GM12878 (cell line): ENCODE results near the gene SLC12A1. TPM values are rescaled to one million over a fixed set of nuclear protein-coding genes. Genes with fewer than 3 reads are reported as not detected.

Experiments used
- ATAC-seq: fragments of 200-7000 bp; cut with Tn5 transposase; 3 replicates; pipeline ENCODE4 v1.9.1; 2020; ENCODE audit warnings: mild to moderate bottlenecking, moderate library complexity
- BruUV-seq: library from RNA; stranded (reverse); fragments of 400-500 nt; replicated peaks from 2 replicates; lab custom pipeline; 2021; lab: Mats Ljungman, UMichigan
- CTCF ChIA-PET: fragments of 300-600 bp; sonication (Branson Sonifier 250); formaldehyde crosslinking; extraction: SDS; loops from one replicate; lab custom pipeline; 2021; ENCODE audit warnings: inconsistent platforms; lab: Yijun Ruan, JAX
- POLR2A ChIA-PET: fragments of 350-600 bp; formaldehyde crosslinking; extraction: SDS; loops from one replicate; lab custom pipeline; 2021; ENCODE audit warnings: inconsistent platforms; lab: Charles Lee
- RAD21 ChIA-PET: fragments of 300-600 bp; sonication (Branson Sonifier 250); formaldehyde crosslinking; loops from one replicate; lab custom pipeline; 2023; ENCODE audit warnings: antibody characterized with exemption; ENCODE audit not compliant: unreplicated experiment; lab: Charles Lee
- SMC1A ChIA-PET: fragments of 300-600 bp; sonication (Branson Sonifier 250); formaldehyde crosslinking; loops from one replicate; lab custom pipeline; 2023; ENCODE audit not compliant: unreplicated experiment, uncharacterized antibody; lab: Charles Lee
- DNase-seq: peaks from one replicate; pipeline ENCODE4 v3.0.0-alpha.2; 2011; ENCODE audit warnings: low read depth, low spot score
- FAIRE-seq: peaks from 3 replicates; lab custom pipeline; 2011; peaks lifted over from hg19 to GRCh38; lab: Jason Lieb, UNC
- H2AFZ ChIP-seq: 2 replicates; pipeline ENCODE4 v1.6.0; 2011; ENCODE audit warnings: low read depth, low read length, control low read depth; ENCODE audit not compliant: control insufficient read depth
- H3K27ac ChIP-seq: 2 replicates; pipeline ENCODE4 v1.5.1; 2011; ENCODE audit warnings: control low read depth; ENCODE audit not compliant: control insufficient read depth, insufficient read depth
- H3K27me3 ChIP-seq, 2 experiments: replicated peaks in 1 of 2; 2 replicates each; pipeline versions ENCODE4 v1.6.0 to v1.6.1; 2011; ENCODE audit warnings: low read length in 1 of 2; ENCODE audit not compliant: control insufficient read depth in 2 of 2, insufficient read depth in 2 of 2
- H3K36me3 ChIP-seq, 2 experiments: 2 replicates each; pipeline ENCODE4 v1.5.1; 2011; ENCODE audit warnings: low read length in 1 of 2; ENCODE audit not compliant: control insufficient read depth in 2 of 2, insufficient read depth in 2 of 2
- H3K4me1 ChIP-seq: 2 replicates; pipeline ENCODE4 v1.6.1; 2011; ENCODE audit warnings: mild to moderate bottlenecking, low read length, moderate library complexity, mixed read lengths; ENCODE audit not compliant: control insufficient read depth, insufficient read depth
- H3K4me2 ChIP-seq: 2 replicates; pipeline ENCODE4 v1.6.0; 2011; ENCODE audit warnings: control low read depth; ENCODE audit not compliant: control insufficient read depth, insufficient read depth
- H3K4me3 ChIP-seq: fragments of 200-600 bp; sonication (generic); 2 replicates; pipeline ENCODE4 v1.5.1; 2016
- H3K79me2 ChIP-seq: 2 replicates; pipeline ENCODE4 v1.6.0; 2011; ENCODE audit warnings: low read length; ENCODE audit not compliant: control insufficient read depth, insufficient read depth
- H3K9ac ChIP-seq: 2 replicates; pipeline ENCODE4 v1.8.0; 2011; ENCODE audit warnings: low read length, control low read depth, mixed read lengths; ENCODE audit not compliant: control insufficient read depth, insufficient read depth
- H3K9me3 ChIP-seq: replicated peaks from 3 replicates; pipeline ENCODE4 v1.5.1; 2011; ENCODE audit warnings: mild to moderate bottlenecking, low read length; ENCODE audit not compliant: control insufficient read depth, insufficient read depth
- H4K20me1 ChIP-seq: 2 replicates; pipeline ENCODE4 v1.6.0; 2011; ENCODE audit not compliant: control insufficient read depth, insufficient read depth
- BCLAF1 ChIP-seq: fragments of 450-650 bp; IDR thresholded peaks from 2 replicates; pipeline ENCODE4 v1.6.1; 2017; ENCODE audit warnings: antibody characterized with exemption, mild to moderate bottlenecking, moderate library complexity
- CEBPB ChIP-seq, 2 experiments: fragments of 150-350 bp in 1 of 2; IDR thresholded peaks; 2 replicates each; pipeline ENCODE4 v1.6.1; 2012 to 2014; ENCODE audit warnings: low read depth in 2 of 2, low read length in 2 of 2, borderline replicate concordance in 1 of 2, inconsistent platforms in 1 of 2
- CTCF ChIP-seq, 3 experiments: IDR thresholded peaks in 2 of 3; conservative IDR thresholded peaks in 1 of 3; 2 replicates each; pipeline ENCODE4 v1.5.1; 2011; ENCODE audit warnings: low read depth in 3 of 3, low read length in 3 of 3, mild to moderate bottlenecking in 3 of 3, control low read depth in 2 of 3, moderate library complexity in 2 of 3, inconsistent platforms in 1 of 3, mixed read lengths in 1 of 3; ENCODE audit not compliant: control insufficient read depth in 2 of 3, insufficient read depth in 1 of 3; ENCODE audit errors: extremely low read depth in 1 of 3
- ESRRA ChIP-seq: IDR thresholded peaks from 2 replicates; pipeline ENCODE4 v1.6.1; 2012; ENCODE audit warnings: mild to moderate bottlenecking, low read length, improper control_type of control experiment
- RBBP5 ChIP-seq: fragments of 200-600 bp; sonication (generic); conservative IDR thresholded peaks from 2 replicates; pipeline ENCODE4 v1.6.1; 2016
- SMARCA5 ChIP-seq: fragments of 450-650 bp; IDR thresholded peaks from 2 replicates; pipeline ENCODE4 v1.6.1; 2017; ENCODE audit warnings: mild to moderate bottlenecking
- ZBTB4 ChIP-seq: fragments of 450-650 bp; formaldehyde crosslinking; IDR thresholded peaks from 2 replicates; pipeline ENCODE4 v1.4.0; 2022; ENCODE audit warnings: mild to moderate bottlenecking, moderate library complexity
- ZNF217 ChIP-seq: fragments of 450-650 bp; IDR thresholded peaks from 2 replicates; pipeline ENCODE4 v1.6.1; 2017; ENCODE audit warnings: antibody characterized with exemption, mild to moderate bottlenecking
- WGBS: methylation state at CpG from one replicate; pipeline ENCODE4 v1.1.6; 2016; ENCODE audit warnings: low lambda C conversion rate; ENCODE audit not compliant: insufficient replicate concordance, insufficient coverage; ENCODE audit errors: missing lambda C conversion rate; 5-methylcytosine and 5-hydroxymethylcytosine counted together
- in situ Hi-C: fragments of 300-500 bp; cut with MboI; formaldehyde crosslinking; loops from 9 replicates; pipeline ENCODE4 v1.14.3; 2018; ENCODE audit warnings: mixed read lengths
- intact Hi-C: fragments of 100-400 bp; cut with micrococcal nuclease; formaldehyde crosslinking; loops from one replicate; pipeline ENCODE4 v1.14.2; 2022; ENCODE audit not compliant: unreplicated experiment
- polyA plus RNA-seq, 11 experiments: library from polyadenylated mRNA; depleted of rRNA in 4 of 11; unstranded in 6 of 11; stranded (reverse) in 5 of 11; fragments of >200 nt; fragmentation: Nextera tagmentation in 4 of 11; fragmentation: Illumina TruSeq in 1 of 11; extraction: Ambion mirVana in 4 of 11; extraction: Trizol in 1 of 11; gene quantifications; 1 replicate in 1 of 11; 2 replicates in 10 of 11; pipeline versions ENCODE4 v1.2.1 to v1.2.3, GENCODE V29; 2011 to 2016; ENCODE audit warnings: inconsistent platforms in 2 of 11, missing spikeins in 2 of 11, low read depth in 1 of 11
- total RNA-seq, 4 experiments: library from RNA; depleted of rRNA in 3 of 4; stranded (reverse); fragments of >200 nt in 3 of 4; fragmentation: Illumina TruSeq in 1 of 4; extraction: Trizol in 1 of 4; gene quantifications; 2 replicates each; pipeline versions ENCODE4 v1.2.1 to v1.2.3, GENCODE V29; 2013 to 2021

The SLC12A1 gene
- total and polyA plus RNA-seq, 10 of the 15 experiments (the other 5 are each of a cell fraction or from before 2014, with no cell fraction given) = under 0.01 TPM; not detected in 9

- no peak overlapping the region for H3K4me2 ChIP-seq
- SMC1A ChIA-PET = no interaction called here
- RAD21 ChIA-PET = no interaction called here
- H3K27me3 ChIP-seq = no peaks in the 10 kb centered on the region
- ATAC-seq (no peak), DNase-seq (no peak), FAIRE-seq (no peak)
- no peaks in the 10 kb centered on the region for H3K4me1 ChIP-seq
- H3K9ac ChIP-seq = no peak overlapping the region
- no peaks in the 10 kb centered on the region for H3K36me3 ChIP-seq
- POLR2A ChIA-PET = no interaction called here
- H3K27ac ChIP-seq = no peak overlapping the region
- intact Hi-C loops (no loop called here), in situ Hi-C loops (no loop called here)
- BruUV-seq = no TSS peak
- no peaks in the 10 kb centered on the region for H4K20me1 ChIP-seq
- no peaks in the 10 kb centered on the region for H3K79me2 ChIP-seq
- TF ChIP-seq SMARCA5 = no peak
- TF ChIP-seq CEBPB (IDR thresholded peaks at IDR 0.05; ENCODE audit: borderline replicate concordance in 1 of 2, low read depth in 2 of 2, low read length in 2 of 2) = no peak
- no peak for TF ChIP-seq CTCF (IDR thresholded peaks at IDR 0.05 in 2 of 3, conservative IDR thresholded peaks at IDR 0.05 in 1 of 3; ENCODE audit: control insufficient read depth in 2 of 3, extremely low read depth in 1 of 3, insufficient read depth in 1 of 3, low read depth in 3 of 3, low read length in 3 of 3)
- TF ChIP-seq ESRRA = no peak
- CTCF ChIA-PET = interaction anchor here (0.6 to 1.9 kb wide), 3 partner anchors 12 to 46 kb away, joined by 3 to 5 read pairs (median 3); no protein-coding TSS in a partner anchor
- H3K9me3 ChIP-seq = no peaks in the 10 kb centered on the region
- no peak overlapping the region for H2AFZ ChIP-seq
- H3K4me3 ChIP-seq = no peak overlapping the region
- 67% methylated on average over 1 of the region's 1 CpG for WGBS
Measured at GRCh38 chr15:48306639-48307038, 100.5 kb downstream of the SLC12A1 start.

- Histone ChIP-seq H4K20me1 (no peaks in the 10 kb centered on the region), H3K4me3 (no peak overlapping the region), H3K79me2 (no peaks in the 10 kb centered on the region), H3K27ac (no peak overlapping the region), H3K4me2 (no peak overlapping the region), H3K9ac (no peak overlapping the region), H3K36me3 (no peaks in the 10 kb centered on the region), H3K27me3 (no peaks in the 10 kb centered on the region), H3K9me3 (no peaks in the 10 kb centered on the region), H2AFZ (no peak overlapping the region), H3K4me1 (no peaks in the 10 kb centered on the region)
- no TSS peak for BruUV-seq
- ATAC-seq = no peak
- 49% methylated on average over 8 of the region's 8 CpGs for WGBS
- CTCF ChIA-PET = interaction anchor here (1.0 kb wide), 1 partner anchor 11 kb away, joined by 3 read pairs; no protein-coding TSS in a partner anchor
- POLR2A ChIA-PET = interaction anchor here (0.7 kb wide), 1 partner anchor 12 kb away, joined by 7 read pairs; no protein-coding TSS in a partner anchor
- no peak for FAIRE-seq
- RAD21 ChIA-PET = no interaction called here
- intact Hi-C loops (no loop called here), in situ Hi-C loops (no loop called here)
- no peak for DNase-seq
- SMC1A ChIA-PET = no interaction called here
- TF ChIP-seq ZBTB4 (CRISPR knock-in tag) (no peak), ZNF217 (no peak), RBBP5 (no peak), SMARCA5 (no peak), BCLAF1 (no peak)
Measured at GRCh38 chr15:48307586-48307985, 101.5 kb downstream of the SLC12A1 start.
